ENCODE results near the gene PRDX3.

DNA sequence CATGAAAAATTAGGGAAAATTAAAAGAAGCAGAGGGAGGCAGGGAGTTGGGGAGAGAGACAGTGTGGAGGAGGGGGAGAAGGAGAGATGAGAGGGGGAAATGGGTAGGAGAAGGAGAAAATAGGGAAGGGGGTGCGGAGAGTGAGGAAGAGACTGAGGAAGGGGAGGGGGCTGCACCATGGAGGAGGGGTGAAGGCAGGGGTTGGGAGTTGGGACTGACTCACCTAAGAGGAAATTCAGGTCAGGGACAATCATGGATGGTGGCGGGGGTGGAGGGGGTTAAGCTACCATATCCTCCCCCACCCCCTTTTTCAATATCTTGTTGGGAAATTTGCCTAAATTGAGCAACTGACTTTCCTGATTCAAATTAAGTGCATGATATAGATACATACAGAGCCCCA lies 36.8 kb upstream of the PRDX3 start:
- TF ChIP-seq, protein P1, sequence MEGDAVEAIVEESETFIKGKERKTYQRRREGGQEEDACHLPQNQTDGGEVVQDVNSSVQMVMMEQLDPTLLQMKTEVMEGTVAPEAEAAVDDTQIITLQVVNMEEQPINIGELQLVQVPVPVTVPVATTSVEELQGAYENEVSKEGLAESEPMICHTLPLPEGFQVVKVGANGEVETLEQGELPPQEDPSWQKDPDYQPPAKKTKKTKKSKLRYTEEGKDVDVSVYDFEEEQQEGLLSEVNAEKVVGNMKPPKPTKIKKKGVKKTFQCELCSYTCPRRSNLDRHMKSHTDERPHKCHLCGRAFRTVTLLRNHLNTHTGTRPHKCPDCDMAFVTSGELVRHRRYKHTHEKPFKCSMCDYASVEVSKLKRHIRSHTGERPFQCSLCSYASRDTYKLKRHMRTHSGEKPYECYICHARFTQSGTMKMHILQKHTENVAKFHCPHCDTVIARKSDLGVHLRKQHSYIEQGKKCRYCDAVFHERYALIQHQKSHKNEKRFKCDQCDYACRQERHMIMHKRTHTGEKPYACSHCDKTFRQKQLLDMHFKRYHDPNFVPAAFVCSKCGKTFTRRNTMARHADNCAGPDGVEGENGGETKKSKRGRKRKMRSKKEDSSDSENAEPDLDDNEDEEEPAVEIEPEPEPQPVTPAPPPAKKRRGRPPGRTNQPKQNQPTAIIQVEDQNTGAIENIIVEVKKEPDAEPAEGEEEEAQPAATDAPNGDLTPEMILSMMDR (IDR thresholded peaks at IDR 0.05): no peak
- TF ChIP-seq POLR2A (IDR thresholded peaks at IDR 0.05) (no peak), EP300 (IDR thresholded peaks at IDR 0.05) (no peak), POLR2AphosphoS5 (IDR thresholded peaks at IDR 0.05) (no peak)

Data from suprapubic skin (tissue), 4 donors.